ENCODE results near the gene CST6. TPM values are rescaled to one million over a fixed set of nuclear protein-coding genes. Genes with fewer than 3 reads are reported as not detected.
A peak's percentile ranks its signal among the peaks of the same experiment; 100 is the strongest.

CST6 gene
- total RNA-seq, 2 experiments from 2014 or later: not detected

- H3K27me3 Mint-ChIP-seq (ENCODE audit: low read depth): no peaks in the 10 kb centered on the region
- CTCF ChIA-PET: interaction anchor here (0.6 to 1.6 kb wide), 2 partner anchors 8 to 1193 kb away, joined by 3 read pairs; no protein-coding TSS in a partner anchor
- no peaks in the 10 kb centered on the region for H3K9me3 Mint-ChIP-seq (ENCODE audit: insufficient read depth)
- no peak for ATAC-seq
- peaks cover 9% of the 10 kb centered on the region for H3K4me1 Mint-ChIP-seq (ENCODE audit: low read depth)
- DNase-seq: no peak
- H3K27ac Mint-ChIP-seq: no peak overlapping the region
- POLR2A ChIA-PET: interaction anchor here (1.0 kb wide), 1 partner anchor 10 kb away, joined by 3 read pairs; the partner anchor contains the start of gene SF3B2
- H3K36me3 Mint-ChIP-seq (ENCODE audit: low read depth): no peaks in the 10 kb centered on the region
- no peak overlapping the region for H3K4me3 Mint-ChIP-seq
Observed at GRCh38 chr11:66042227-66042995, 30.6 kb downstream of the CST6 start.

GRCh38 chr11:66042996-66043906 is 31.4 kb downstream of the CST6 start:
- CTCF ChIA-PET: interaction anchor here (0.6 to 4.0 kb wide), 16 partner anchors 7 to 1194 kb away, joined by 3 to 61 read pairs (median 6); partner anchors contain the start of genes BANF1, CATSPER1, KAT5 and PACS1
- POLR2A ChIA-PET: interaction anchor here (1.0 kb wide), 1 partner anchor 9 kb away, joined by 3 read pairs; the partner anchor contains the start of gene SF3B2
- DNase-seq (no peak), ATAC-seq (no peak)
- Mint-ChIP-seq H3K4me3 (no peak overlapping the region), H3K36me3 (ENCODE audit: low read depth) (no peaks in the 10 kb centered on the region), H3K9me3 (ENCODE audit: insufficient read depth) (no peaks in the 10 kb centered on the region), H3K4me1 (ENCODE audit: low read depth) (peaks cover 9% of the 10 kb centered on the region), H3K27ac (no peak overlapping the region), H3K27me3 (ENCODE audit: low read depth) (peaks cover 4% of the 10 kb centered on the region)

- CTCF ChIA-PET: interaction anchor here (0.6 to 4.0 kb wide), 55 partner anchors 8 to 392 kb away, joined by 3 to 61 read pairs (median 4); partner anchors contain the start of genes BANF1, CATSPER1, CST6 and EIF1AD
- DNase-seq (no peak), ATAC-seq (peak; percentile 7)
- no peak overlapping the region for H3K27ac Mint-ChIP-seq
- H3K36me3 Mint-ChIP-seq (ENCODE audit: low read depth): no peaks in the 10 kb centered on the region
- H3K27me3 Mint-ChIP-seq (ENCODE audit: low read depth): peaks cover 11% of the 10 kb centered on the region
- POLR2A ChIA-PET: interaction anchor here (1.2 to 1.5 kb wide), 2 partner anchors 15 to 42 kb away, joined by 3 read pairs; partner anchors contain the start of genes BANF1 and EIF1AD
- H3K4me1 Mint-ChIP-seq (ENCODE audit: low read depth): peaks cover 14% of the 10 kb centered on the region
- no peaks in the 10 kb centered on the region for H3K9me3 Mint-ChIP-seq (ENCODE audit: insufficient read depth)
- no peak overlapping the region for H3K4me3 Mint-ChIP-seq
Observed at GRCh38 chr11:66044757-66045156, 32.9 kb downstream of the CST6 start.

GRCh38 chr11:66045177-66045639 is 33.4 kb downstream of the CST6 start:
- ATAC-seq (peak; percentile 95), DNase-seq (peak; percentile 86)
- CTCF ChIA-PET: interaction anchor here (0.6 to 4.0 kb wide), 55 partner anchors 8 to 392 kb away, joined by 3 to 61 read pairs (median 4); partner anchors contain the start of genes BANF1, CATSPER1, CST6 and EIF1AD
- Mint-ChIP-seq H3K4me3 (no peak overlapping the region), H3K36me3 (ENCODE audit: low read depth) (no peaks in the 10 kb centered on the region), H3K9me3 (ENCODE audit: insufficient read depth) (no peaks in the 10 kb centered on the region), H3K27me3 (ENCODE audit: low read depth) (peaks cover 11% of the 10 kb centered on the region), H3K27ac (no peak overlapping the region), H3K4me1 (ENCODE audit: low read depth) (peaks cover 14% of the 10 kb centered on the region)
- POLR2A ChIA-PET: interaction anchor here (1.2 to 1.5 kb wide), 2 partner anchors 15 to 43 kb away, joined by 3 read pairs; partner anchors contain the start of genes BANF1 and EIF1AD

GRCh38 chr11:66046901-66047300 is 35.1 kb downstream of the CST6 start:
- ChIA-PET POLR2A (no interaction called here), CTCF (interaction anchor here (0.6 to 4.0 kb wide), 6 partner anchors 12 to 357 kb away, joined by 3 to 61 read pairs (median 13); partner anchors contain the start of gene PACS1)
- Mint-ChIP-seq H3K27ac (no peak overlapping the region), H3K9me3 (ENCODE audit: insufficient read depth) (no peaks in the 10 kb centered on the region), H3K27me3 (ENCODE audit: low read depth) (peaks cover 11% of the 10 kb centered on the region), H3K36me3 (ENCODE audit: low read depth) (no peaks in the 10 kb centered on the region), H3K4me1 (ENCODE audit: low read depth) (peaks cover 25% of the 10 kb centered on the region), H3K4me3 (no peak overlapping the region)
- DNase-seq (no peak), ATAC-seq (no peak)

- peaks cover 5% of the 10 kb centered on the region for H3K36me3 Mint-ChIP-seq (ENCODE audit: low read depth)
- no peak for DNase-seq
- no peak overlapping the region for H3K4me3 Mint-ChIP-seq
- no peak for ATAC-seq
- POLR2A ChIA-PET: interaction anchor here (0.6 kb wide), 1 partner anchor 790 kb away, joined by 3 read pairs; no protein-coding TSS in a partner anchor
- CTCF ChIA-PET: interaction anchor here (0.6 to 4.0 kb wide), 5 partner anchors 20 to 358 kb away, joined by 3 to 61 read pairs (median 3); partner anchors contain the start of gene PACS1
- no peaks in the 10 kb centered on the region for H3K9me3 Mint-ChIP-seq (ENCODE audit: insufficient read depth)
- H3K27ac Mint-ChIP-seq: no peak overlapping the region
- H3K4me1 Mint-ChIP-seq (ENCODE audit: low read depth): peaks cover 30% of the 10 kb centered on the region
- peaks cover 11% of the 10 kb centered on the region for H3K27me3 Mint-ChIP-seq (ENCODE audit: low read depth)
Observed at GRCh38 chr11:66047541-66048365, 35.9 kb downstream of the CST6 start.

GRCh38 chr11:66048547-66049323 is 36.9 kb downstream of the CST6 start, which contains the start of gene GAL3ST3:
Gene GAL3ST3, minus strand, starts transcription at chr11:66049161. Its CDS starts 3,746 bp downstream, at chr11:66045415.
- no peak within 1 kb of the TSS for H3K27ac Mint-ChIP-seq
- H3K4me3 Mint-ChIP-seq: peak within 1 kb of the TSS; percentile 31
- DNase-seq (no peak), ATAC-seq (no peak)
- CTCF ChIA-PET: interaction anchor here (0.7 to 1.2 kb wide), 3 partner anchors 19 to 269 kb away, joined by 3 to 4 read pairs (median 3); no protein-coding TSS in a partner anchor
- H3K36me3 Mint-ChIP-seq (ENCODE audit: low read depth): peaks cover 13% of the 10 kb centered on the region
- peaks cover 40% of the 10 kb centered on the region for H3K4me1 Mint-ChIP-seq (ENCODE audit: low read depth)
- POLR2A ChIA-PET: interaction anchor here (0.6 kb wide), 1 partner anchor 789 kb away, joined by 3 read pairs; no protein-coding TSS in a partner anchor
- H3K9me3 Mint-ChIP-seq (ENCODE audit: insufficient read depth): no peaks in the 10 kb centered on the region
- peaks cover 11% of the 10 kb centered on the region for H3K27me3 Mint-ChIP-seq (ENCODE audit: low read depth)

- Mint-ChIP-seq H3K9me3 (ENCODE audit: insufficient read depth) (no peaks in the 10 kb centered on the region), H3K4me1 (ENCODE audit: low read depth) (peaks cover 37% of the 10 kb centered on the region), H3K36me3 (ENCODE audit: low read depth) (peaks cover 28% of the 10 kb centered on the region), H3K27me3 (ENCODE audit: low read depth) (peaks cover 11% of the 10 kb centered on the region), H3K27ac (peak overlapping the region; percentile 82), H3K4me3 (peak overlapping the region; percentile 100)
- POLR2A ChIA-PET: interaction anchor here (1.2 to 2.8 kb wide), 2 partner anchors 18 to 192 kb away, joined by 3 to 26 read pairs; partner anchors contain the start of gene PACS1
- CTCF ChIA-PET: interaction anchor here (0.7 to 6.2 kb wide), 4 partner anchors 8 to 28 kb away, joined by 3 to 81 read pairs (median 16); partner anchors contain the start of gene PACS1
- ATAC-seq (no peak), DNase-seq (no peak)
Observed at GRCh38 chr11:66050581-66051231, 38.9 kb downstream of the CST6 start.

- Mint-ChIP-seq H3K4me1 (ENCODE audit: low read depth) (peaks cover 37% of the 10 kb centered on the region), H3K27me3 (ENCODE audit: low read depth) (peaks cover 11% of the 10 kb centered on the region), H3K27ac (peak overlapping the region; percentile 82), H3K4me3 (peak overlapping the region; percentile 100), H3K9me3 (ENCODE audit: insufficient read depth) (no peaks in the 10 kb centered on the region), H3K36me3 (ENCODE audit: low read depth) (peaks cover 32% of the 10 kb centered on the region)
- ATAC-seq (no peak), DNase-seq (no peak)
- CTCF ChIA-PET: interaction anchor here (1.2 to 6.2 kb wide), 5 partner anchors 12 to 49 kb away, joined by 3 to 81 read pairs (median 13); partner anchors contain the start of genes BANF1 and PACS1
- POLR2A ChIA-PET: interaction anchor here (0.9 to 2.8 kb wide), 8 partner anchors 9 to 193 kb away, joined by 3 to 26 read pairs (median 4); partner anchors contain the start of gene PACS1
Observed at GRCh38 chr11:66051371-66051765, 39.6 kb downstream of the CST6 start.
